Measurements from ENCODE around the gene PITX2. TPM values are rescaled to one million over a fixed set of nuclear protein-coding genes. Genes with fewer than 3 reads are reported as not detected.

PITX2 gene
- total RNA-seq, 6 donors from 2014 or later: 0.30 TPM; not detected in 5

GRCh38 chr4:110617075-110617640 lies 5.7 kb downstream of the PITX2 start:
- peaks cover 3 to 80% (median 48%) of the 10 kb centered on the region in 4 donors for H3K27me3 ChIP-seq
- TF ChIP-seq, protein P1, sequence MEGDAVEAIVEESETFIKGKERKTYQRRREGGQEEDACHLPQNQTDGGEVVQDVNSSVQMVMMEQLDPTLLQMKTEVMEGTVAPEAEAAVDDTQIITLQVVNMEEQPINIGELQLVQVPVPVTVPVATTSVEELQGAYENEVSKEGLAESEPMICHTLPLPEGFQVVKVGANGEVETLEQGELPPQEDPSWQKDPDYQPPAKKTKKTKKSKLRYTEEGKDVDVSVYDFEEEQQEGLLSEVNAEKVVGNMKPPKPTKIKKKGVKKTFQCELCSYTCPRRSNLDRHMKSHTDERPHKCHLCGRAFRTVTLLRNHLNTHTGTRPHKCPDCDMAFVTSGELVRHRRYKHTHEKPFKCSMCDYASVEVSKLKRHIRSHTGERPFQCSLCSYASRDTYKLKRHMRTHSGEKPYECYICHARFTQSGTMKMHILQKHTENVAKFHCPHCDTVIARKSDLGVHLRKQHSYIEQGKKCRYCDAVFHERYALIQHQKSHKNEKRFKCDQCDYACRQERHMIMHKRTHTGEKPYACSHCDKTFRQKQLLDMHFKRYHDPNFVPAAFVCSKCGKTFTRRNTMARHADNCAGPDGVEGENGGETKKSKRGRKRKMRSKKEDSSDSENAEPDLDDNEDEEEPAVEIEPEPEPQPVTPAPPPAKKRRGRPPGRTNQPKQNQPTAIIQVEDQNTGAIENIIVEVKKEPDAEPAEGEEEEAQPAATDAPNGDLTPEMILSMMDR (IDR thresholded peaks at IDR 0.05): no peak
- no peak for TF ChIP-seq POLR2A (IDR thresholded peaks at IDR 0.05)
- TF ChIP-seq EP300 (IDR thresholded peaks at IDR 0.05): no peak
- no peak for TF ChIP-seq POLR2AphosphoS5 (IDR thresholded peaks at IDR 0.05)
- no peak overlapping the region for H3K4me3 ChIP-seq
- no peak for ATAC-seq (ENCODE audit: low FRiP score in 2 of 2)
- peaks cover 13 to 36% (median 17%) of the 10 kb centered on the region in 4 donors for H3K4me1 ChIP-seq
- no peaks in the 10 kb centered on the region for H3K36me3 ChIP-seq
- H3K9me3 ChIP-seq: no peaks in the 10 kb centered on the region
- DNase-seq: no peak
- no peak overlapping the region for H3K27ac ChIP-seq
- WGBS, 2 donors: 22 to 42% methylated on average over 2 of the region's 2 CpGs

GRCh38 chr4:110616238-110617074 lies 6.4 kb downstream of the PITX2 start:
- Histone ChIP-seq H3K9me3 (no peaks in the 10 kb centered on the region), H3K27me3 (peaks cover 0 to 80% (median 45%) of the 10 kb centered on the region in 4 donors), H3K4me1 (peaks cover 6 to 34% (median 12%) of the 10 kb centered on the region in 4 donors), H3K4me3 (no peak overlapping the region), H3K27ac (no peak overlapping the region), H3K36me3 (no peaks in the 10 kb centered on the region)
- WGBS, 2 donors: 12 to 15% methylated on average over 17 of the region's 17 CpGs
- ATAC-seq (ENCODE audit: low FRiP score in 2 of 2) (no peak), DNase-seq (no peak)
- TF ChIP-seq POLR2AphosphoS5 (IDR thresholded peaks at IDR 0.05) (no peak), EP300 (IDR thresholded peaks at IDR 0.05) (no peak), POLR2A (IDR thresholded peaks at IDR 0.05) (no peak)
- TF ChIP-seq, protein P1 (IDR thresholded peaks at IDR 0.05): no peak

- Histone ChIP-seq H3K4me1 (peaks cover 0 to 34% (median 9%) of the 10 kb centered on the region in 4 donors), H3K9me3 (no peaks in the 10 kb centered on the region), H3K36me3 (no peaks in the 10 kb centered on the region), H3K27me3 (peaks cover 0 to 80% (median 43%) of the 10 kb centered on the region in 4 donors), H3K27ac (no peak overlapping the region), H3K4me3 (no peak overlapping the region)
- 12% methylated on average over 33 to 37 of the region's 38 CpGs for WGBS, 2 donors
- ATAC-seq (ENCODE audit: low FRiP score in 2 of 2) (no peak), DNase-seq (no peak)
- no peak for TF ChIP-seq POLR2AphosphoS5 (IDR thresholded peaks at IDR 0.05)
- TF ChIP-seq EP300 (IDR thresholded peaks at IDR 0.05): no peak
- no peak for TF ChIP-seq POLR2A (IDR thresholded peaks at IDR 0.05)
- TF ChIP-seq, protein P1 (IDR thresholded peaks at IDR 0.05): no peak
Measured at GRCh38 chr4:110615353-110616237, 7.3 kb downstream of the PITX2 start.

- Histone ChIP-seq H3K9me3 (no peaks in the 10 kb centered on the region), H3K4me3 (no peak overlapping the region), H3K27ac (no peak overlapping the region), H3K36me3 (no peaks in the 10 kb centered on the region), H3K27me3 (peaks cover 0 to 82% (median 44%) of the 10 kb centered on the region in 4 donors), H3K4me1 (peaks cover 0 to 36% (median 8%) of the 10 kb centered on the region in 4 donors)
- 27 to 34% methylated on average over 19 of the region's 19 CpGs for WGBS, 2 donors
- TF ChIP-seq, protein P1 (IDR thresholded peaks at IDR 0.05): no peak
- TF ChIP-seq POLR2AphosphoS5 (IDR thresholded peaks at IDR 0.05) (no peak), POLR2A (IDR thresholded peaks at IDR 0.05) (no peak), EP300 (IDR thresholded peaks at IDR 0.05) (no peak)
- ATAC-seq (ENCODE audit: low FRiP score in 2 of 2) (no peak), DNase-seq (no peak)
Measured at GRCh38 chr4:110614976-110615352, 7.9 kb downstream of the PITX2 start.

All from upper lobe of left lung (tissue), 6 donors.